SK-N-SH (cell line): Measurements from ENCODE around the gene GSG1L.

Source experiments
- CTCF ChIP-seq: fragments of 200-600 bp; sonication (generic); IDR thresholded peaks from 2 replicates; pipeline ENCODE4 v1.6.1; 2017; ENCODE audit warnings: antibody characterized with exemption, mild to moderate bottlenecking, moderate library complexity
- REST ChIP-seq: IDR thresholded peaks from 2 replicates; pipeline ENCODE4 v1.6.1; 2012; ENCODE audit warnings: mild to moderate bottlenecking, low read depth, low read length, moderate library complexity

GRCh38 chr16:28059841-28060575 is 3.5 kb downstream of the GSG1L start:
- TF ChIP-seq CTCF (no peak), REST (no peak)
